PC-3 (cell line): ENCODE data around the gene SLAMF1. TPM values are rescaled to one million over a fixed set of nuclear protein-coding genes. Genes with fewer than 3 reads are reported as not detected.

Experiments
- ATAC-seq: fragments of 200-7000 bp; cut with Tn5 transposase; 2 replicates; pipeline ENCODE4 v1.9.1; 2020; ENCODE audit warnings: mild to moderate bottlenecking, moderate library complexity
- BruUV-seq: library from RNA; stranded (reverse); fragments of 400-500 nt; replicated peaks from 2 replicates; lab custom pipeline; 2021; lab: Mats Ljungman, UMichigan
- CTCF ChIA-PET: fragments of 300-600 bp; sonication (Branson Sonifier 250); formaldehyde crosslinking; loops from one replicate; lab custom pipeline; 2022; ENCODE audit warnings: antibody characterized with exemption; lab: Charles Lee
- POLR2A ChIA-PET: fragments of 300-600 bp; sonication (Branson Sonifier 250); formaldehyde crosslinking; loops from one replicate; lab custom pipeline; 2022; ENCODE audit warnings: antibody characterized with exemption; ENCODE audit not compliant: unreplicated experiment; lab: Charles Lee
- DNase-seq: peaks from one replicate; pipeline ENCODE4 v3.0.0-alpha.2; 2015
- H2AFZ ChIP-seq: fragments of 300-600 bp; sonication (generic); 2 replicates; pipeline ENCODE4 v1.6.0; 2016; ENCODE audit warnings: antibody characterized with exemption, low read length
- H3F3A ChIP-seq: fragments of 300-600 bp; sonication (generic); one replicate; pipeline ENCODE4 v1.6.0; 2017; ENCODE audit warnings: antibody characterized with exemption, low read length, control low read depth, mild to moderate bottlenecking; ENCODE audit not compliant: unreplicated experiment
- H3K27ac ChIP-seq: fragments of 300-600 bp; sonication (generic); 2 replicates; pipeline ENCODE4 v1.5.1; 2016; ENCODE audit warnings: mild to moderate bottlenecking, low read length
- H3K27me3 ChIP-seq: fragments of 300-600 bp; sonication (generic); 2 replicates; pipeline ENCODE4 v1.6.1; 2016; ENCODE audit warnings: low read length, mixed read lengths
- H3K36me3 ChIP-seq: fragments of 300-600 bp; sonication (generic); 2 replicates; pipeline ENCODE4 v1.6.1; 2016; ENCODE audit warnings: low read depth, mixed run types, low read length, mixed read lengths
- H3K4me1 ChIP-seq: fragments of 300-600 bp; sonication (generic); 2 replicates; pipeline ENCODE4 v1.5.1; 2016; ENCODE audit warnings: low read length; ENCODE audit not compliant: insufficient read depth
- H3K4me2 ChIP-seq: fragments of 300-600 bp; sonication (generic); 2 replicates; pipeline ENCODE4 v1.6.0; 2016; ENCODE audit warnings: low read length
- H3K4me3 ChIP-seq: fragments of 300-600 bp; sonication (generic); 2 replicates; pipeline ENCODE4 v1.5.1; 2016; ENCODE audit warnings: mild to moderate bottlenecking, low read length, mixed read lengths
- H3K79me2 ChIP-seq: fragments of 300-600 bp; sonication (generic); 2 replicates; pipeline ENCODE4 v1.6.1; 2017; ENCODE audit warnings: low read length, mixed read lengths
- H3K9ac ChIP-seq: fragments of 300-600 bp; sonication (generic); 2 replicates; pipeline ENCODE4 v1.6.0; 2016; ENCODE audit warnings: mild to moderate bottlenecking, low read length
- H3K9me2 ChIP-seq: fragments of 300-600 bp; sonication (generic); replicated peaks from 2 replicates; pipeline ENCODE4 v1.6.1; 2016; ENCODE audit warnings: mixed run types, low read length, mixed read lengths
- H3K9me3 ChIP-seq: fragments of 300-600 bp; sonication (generic); 2 replicates; pipeline ENCODE4 v1.6.1; 2016; ENCODE audit warnings: low read length, mixed read lengths
- H4K20me1 ChIP-seq: fragments of 300-600 bp; sonication (generic); 2 replicates; pipeline ENCODE4 v1.6.1; 2016; ENCODE audit warnings: low read length, mixed read lengths
- EZH2 ChIP-seq: fragments of 300-600 bp; sonication (generic); IDR thresholded peaks from one replicate; pipeline ENCODE4 v1.6.1; 2017; ENCODE audit warnings: antibody characterized with exemption, mild to moderate bottlenecking, low read length; ENCODE audit not compliant: unreplicated experiment
- EZH2phosphoT487 ChIP-seq: fragments of 300-600 bp; sonication (generic); IDR thresholded peaks from 2 replicates; pipeline ENCODE4 v1.6.1; 2018; ENCODE audit warnings: mild to moderate bottlenecking, antibody characterized with exemption, low read length, borderline replicate concordance
- intact Hi-C: fragments of 100-400 bp; cut with micrococcal nuclease; formaldehyde crosslinking; loops from 2 replicates; pipeline ENCODE4 v1.9.0; 2023
- total RNA-seq: library from RNA; depleted of rRNA; stranded (reverse); fragments of >200 nt; gene quantifications from 2 replicates; pipeline ENCODE4 v1.2.3, GENCODE V29; 2014
- TF ChIP-seq, protein P1 (sequence below): fragments of 300-600 bp; sonication (generic); conservative IDR thresholded peaks from 2 replicates; pipeline ENCODE4 v1.5.1; 2017; ENCODE audit warnings: antibody characterized with exemption, low read depth, mild to moderate bottlenecking, low read length

Gene SLAMF1
- total RNA-seq, 1 experiment from 2014 or later, result not detected

DNA sequence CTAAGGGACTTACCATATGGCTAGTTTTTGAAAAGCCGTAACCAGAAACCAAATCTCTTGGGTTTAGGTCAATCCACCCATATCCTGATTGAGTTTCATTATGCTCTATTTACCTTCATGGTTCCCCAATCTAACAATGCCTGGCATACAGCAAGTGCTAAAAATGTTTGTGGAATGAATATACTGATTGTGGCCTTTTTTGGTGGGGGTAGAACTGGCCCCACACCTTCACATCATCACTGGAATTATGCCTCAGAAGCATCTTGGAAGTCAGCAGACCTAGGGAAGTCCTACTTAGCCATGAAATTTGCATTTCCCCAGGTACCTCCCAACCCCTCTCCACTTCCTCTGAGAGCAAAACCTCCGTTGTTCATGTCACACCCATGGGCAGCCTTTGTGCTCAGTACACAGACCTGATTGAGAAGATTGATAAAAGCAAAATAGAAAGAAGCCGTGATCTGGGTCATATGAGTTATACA lies 17.8 kb upstream of the SLAMF1 start:
- Histone ChIP-seq H4K20me1 (no peaks in the 10 kb centered on the region), H3K27ac (no peak overlapping the region), H3K9ac (no peak overlapping the region), H3K4me1 (no peaks in the 10 kb centered on the region), H3K9me2 (no peaks in the 10 kb centered on the region), H3K9me3 (no peaks in the 10 kb centered on the region), H3K4me3 (no peak overlapping the region), H3K36me3 (no peaks in the 10 kb centered on the region), H3K4me2 (no peak overlapping the region), H3K27me3 (peaks cover 56% of the 10 kb centered on the region), H2AFZ (no peak overlapping the region), H3F3A (no peaks in the 10 kb centered on the region), H3K79me2 (no peaks in the 10 kb centered on the region)
- no peak for TF ChIP-seq EZH2phosphoT487
- no peak for TF ChIP-seq EZH2
- TF ChIP-seq, protein P1, sequence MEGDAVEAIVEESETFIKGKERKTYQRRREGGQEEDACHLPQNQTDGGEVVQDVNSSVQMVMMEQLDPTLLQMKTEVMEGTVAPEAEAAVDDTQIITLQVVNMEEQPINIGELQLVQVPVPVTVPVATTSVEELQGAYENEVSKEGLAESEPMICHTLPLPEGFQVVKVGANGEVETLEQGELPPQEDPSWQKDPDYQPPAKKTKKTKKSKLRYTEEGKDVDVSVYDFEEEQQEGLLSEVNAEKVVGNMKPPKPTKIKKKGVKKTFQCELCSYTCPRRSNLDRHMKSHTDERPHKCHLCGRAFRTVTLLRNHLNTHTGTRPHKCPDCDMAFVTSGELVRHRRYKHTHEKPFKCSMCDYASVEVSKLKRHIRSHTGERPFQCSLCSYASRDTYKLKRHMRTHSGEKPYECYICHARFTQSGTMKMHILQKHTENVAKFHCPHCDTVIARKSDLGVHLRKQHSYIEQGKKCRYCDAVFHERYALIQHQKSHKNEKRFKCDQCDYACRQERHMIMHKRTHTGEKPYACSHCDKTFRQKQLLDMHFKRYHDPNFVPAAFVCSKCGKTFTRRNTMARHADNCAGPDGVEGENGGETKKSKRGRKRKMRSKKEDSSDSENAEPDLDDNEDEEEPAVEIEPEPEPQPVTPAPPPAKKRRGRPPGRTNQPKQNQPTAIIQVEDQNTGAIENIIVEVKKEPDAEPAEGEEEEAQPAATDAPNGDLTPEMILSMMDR, result no peak
- intact Hi-C loops, result no loop called here
- ATAC-seq, result no peak
- no peak for DNase-seq
- no TSS peak for BruUV-seq
- ChIA-PET POLR2A (no interaction called here), CTCF (no interaction called here)

DNA sequence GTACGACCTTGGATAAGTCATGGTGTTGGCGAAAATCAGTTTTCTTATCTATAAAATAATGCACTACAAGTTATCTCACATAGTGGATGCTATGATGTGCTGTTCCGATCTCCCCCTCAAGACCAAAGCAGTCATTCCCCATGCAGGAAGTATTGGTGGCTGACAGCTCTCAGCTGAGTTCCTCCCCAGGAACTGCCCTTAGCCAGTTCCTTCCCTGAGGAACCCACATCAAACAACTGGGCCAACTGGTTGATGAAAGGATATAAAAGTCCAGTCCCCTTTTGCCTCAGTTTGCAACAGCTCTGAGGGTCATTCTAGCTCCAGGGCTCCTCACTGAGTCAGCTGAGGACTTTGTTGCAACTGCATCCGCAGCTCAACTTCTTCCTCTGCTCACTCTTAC lies 16.1 kb upstream of the SLAMF1 start:
- CTCF ChIA-PET, result no interaction called here

DNA sequence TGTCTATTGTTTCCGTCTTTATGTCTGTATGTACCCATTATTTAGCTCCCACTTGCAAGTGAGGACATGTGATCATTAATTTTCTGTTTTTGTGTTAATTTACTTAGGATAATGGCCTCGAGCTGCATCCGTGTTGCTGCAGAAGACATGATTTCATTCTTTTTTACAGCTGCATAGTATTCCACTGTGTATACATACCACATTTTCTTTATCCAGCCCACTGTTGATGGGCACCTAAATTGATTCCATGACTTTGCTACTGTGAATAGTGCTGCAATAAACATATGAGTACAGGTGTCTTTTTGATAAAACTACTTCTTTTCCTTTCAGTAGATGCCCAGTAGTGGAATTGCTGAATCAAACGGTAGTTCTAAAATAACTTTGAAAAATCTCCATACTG lies 12.7 kb upstream of the SLAMF1 start:
- no TSS peak for BruUV-seq
- no peak overlapping the region for H3K4me3 ChIP-seq
- no peak overlapping the region for H3K27ac ChIP-seq
- intact Hi-C loops, result no loop called here
- H3K4me1 ChIP-seq, result no peaks in the 10 kb centered on the region
- no peak for DNase-seq
- H2AFZ ChIP-seq, result no peak overlapping the region
- no peaks in the 10 kb centered on the region for H3K36me3 ChIP-seq
- H3K4me2 ChIP-seq, result no peak overlapping the region
- H4K20me1 ChIP-seq, result no peaks in the 10 kb centered on the region
- no peaks in the 10 kb centered on the region for H3K9me2 ChIP-seq
- H3K9me3 ChIP-seq, result no peaks in the 10 kb centered on the region
- ChIA-PET POLR2A (no interaction called here), CTCF (no interaction called here)
- ATAC-seq, result no peak
- TF ChIP-seq, protein P1, result no peak
- TF ChIP-seq EZH2 (no peak), EZH2phosphoT487 (no peak)
- H3K79me2 ChIP-seq, result no peaks in the 10 kb centered on the region
- no peak overlapping the region for H3K9ac ChIP-seq
- no peaks in the 10 kb centered on the region for H3F3A ChIP-seq
- H3K27me3 ChIP-seq, result peaks cover 65% of the 10 kb centered on the region

More for the DNA sequence above, 16.1 kb upstream of the SLAMF1 start:
- H3K79me2 ChIP-seq, result no peaks in the 10 kb centered on the region
- no peaks in the 10 kb centered on the region for H3K36me3 ChIP-seq
- no peaks in the 10 kb centered on the region for H3F3A ChIP-seq
- no peak for ATAC-seq
- H3K4me3 ChIP-seq, result no peak overlapping the region
- no peaks in the 10 kb centered on the region for H3K4me1 ChIP-seq
- DNase-seq, result no peak
- no peaks in the 10 kb centered on the region for H4K20me1 ChIP-seq
- no peaks in the 10 kb centered on the region for H3K9me3 ChIP-seq
- peaks cover 54% of the 10 kb centered on the region for H3K27me3 ChIP-seq
- BruUV-seq, result no TSS peak
- no peak overlapping the region for H3K27ac ChIP-seq
- H2AFZ ChIP-seq, result no peak overlapping the region
- TF ChIP-seq EZH2phosphoT487 (no peak), EZH2 (no peak)
- TF ChIP-seq, protein P1, result no peak
- POLR2A ChIA-PET, result no interaction called here
- H3K4me2 ChIP-seq, result no peak overlapping the region
- no peaks in the 10 kb centered on the region for H3K9me2 ChIP-seq
- no peak overlapping the region for H3K9ac ChIP-seq
- intact Hi-C loops, result no loop called here
